Measurements from ENCODE around the gene FOXN3. TPM values are rescaled to one million over a fixed set of nuclear protein-coding genes. Genes with fewer than 3 reads are reported as not detected.

The FOXN3 gene
- total and polyA plus RNA-seq, 2 experiments from 2014 or later: 98.9 to 167 TPM

GRCh38 chr14:89215531-89215930 lies 201.5 kb downstream of the FOXN3 start:
- H3K4me1 ChIP-seq (ENCODE audit: insufficient read depth): peaks cover 18% of the 10 kb centered on the region
- no peak for ATAC-seq
- no peak for DNase-seq (ENCODE audit: low spot score)
- Mint-ChIP-seq H3K27me3 (ENCODE audit: insufficient read depth, low read depth, poor library complexity) (peaks cover 3% of the 10 kb centered on the region), H3K4me1 (peaks cover 37% of the 10 kb centered on the region), H3K4me3 (no peak overlapping the region), H3K27ac (no peak overlapping the region), H3K9me3 (no peaks in the 10 kb centered on the region), H3K36me3 (ENCODE audit: low read depth) (peaks cover 17% of the 10 kb centered on the region; the same call in 2 of the 3 replicates)
- peaks cover 30% of the 10 kb centered on the region for H4K20me1 ChIP-seq (replicated peaks; ENCODE audit: insufficient read depth)
- peaks cover 72% of the 10 kb centered on the region for H3K79me2 ChIP-seq (replicated peaks; ENCODE audit: insufficient read depth)
- no peaks in the 10 kb centered on the region for H3K9me2 ChIP-seq (ENCODE audit: insufficient read depth)
- peaks cover 12% of the 10 kb centered on the region; the same call in 1 of the 2 replicates for H3K36me3 ChIP-seq (ENCODE audit: insufficient read depth)
- no peak overlapping the region for H3K4me3 ChIP-seq
- H3F3A ChIP-seq (replicated peaks; ENCODE audit: low read depth): no peaks in the 10 kb centered on the region
- no peak overlapping the region for H2AFZ ChIP-seq
- TF ChIP-seq CTCF (conservative IDR thresholded peaks at IDR 0.05; ENCODE audit: low read depth in 2 of 2): no peak
- no peak for TF ChIP-seq STAT1 (IDR thresholded peaks at IDR 0.05; ENCODE audit: unreplicated experiment)
- TF ChIP-seq EZH2 (IDR thresholded peaks at IDR 0.05; ENCODE audit: low read depth, unreplicated experiment): no peak
- TF ChIP-seq EZH2phosphoT487 (IDR thresholded peaks at IDR 0.05; ENCODE audit: unreplicated experiment): no peak
- TF ChIP-seq ETS1 (IDR thresholded peaks at IDR 0.05): no peak
- no peak for TF ChIP-seq POLR2AphosphoS5 (IDR thresholded peaks at IDR 0.05; ENCODE audit: low read depth)
- TF ChIP-seq JUNB (IDR thresholded peaks at IDR 0.05; ENCODE audit: unreplicated experiment): no peak
- no peak for TF ChIP-seq ZNF114 (CRISPR knock-in tag; IDR thresholded peaks at IDR 0.05)
- TF ChIP-seq REST (IDR thresholded peaks at IDR 0.05; ENCODE audit: unreplicated experiment): no peak
- no peak for TF ChIP-seq ZNF462 (CRISPR knock-in tag; IDR thresholded peaks at IDR 0.05)
- no peak for TF ChIP-seq CREB1 (CRISPR knock-in tag; IDR thresholded peaks at IDR 0.05; ENCODE audit: low read depth)
- no peaks in the 10 kb centered on the region for H3K27me3 ChIP-seq (ENCODE audit: insufficient read depth)
- H3K4me2 ChIP-seq: no peak overlapping the region
- no peak overlapping the region; the same call in 1 of the 2 replicates for H3K27ac ChIP-seq (ENCODE audit: low read depth)

All from GM23338 (cell line).